ENCODE results near the gene MARCHF9. TPM values are rescaled to one million over a fixed set of nuclear protein-coding genes. Genes with fewer than 3 reads are reported as not detected.

The MARCHF9 gene
- total RNA-seq, 2 experiments from 2014 or later, result 20.9 to 22.5 TPM

DNA sequence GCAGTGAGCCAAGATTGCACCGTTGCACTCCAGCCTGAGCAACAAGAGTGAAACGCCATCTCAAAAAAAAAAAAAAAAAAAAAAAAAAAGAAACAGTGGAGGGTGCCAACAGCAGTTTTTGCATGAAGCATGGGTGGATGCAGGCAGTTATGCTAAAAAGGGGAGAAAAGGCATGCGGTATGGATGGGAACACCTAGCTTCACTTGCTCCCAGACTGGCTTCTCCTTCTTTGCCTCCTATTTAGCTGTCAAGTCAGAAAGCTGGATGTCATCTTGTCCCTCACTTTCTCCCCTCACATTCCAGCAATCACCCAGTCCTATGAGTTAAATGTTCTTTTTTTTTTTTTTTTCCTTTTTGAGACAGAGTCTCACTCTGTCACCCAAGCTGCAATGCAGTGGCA, 20.1 kb downstream of the MARCHF9 start:
- Mint-ChIP-seq H3K27ac (no peak overlapping the region), H3K4me1 (peaks cover 25% of the 10 kb centered on the region), H3K36me3 (ENCODE audit: low read depth) (peaks cover 25% of the 10 kb centered on the region), H3K27me3 (no peaks in the 10 kb centered on the region), H3K4me3 (no peak overlapping the region), H3K9me3 (ENCODE audit: low read depth) (no peaks in the 10 kb centered on the region)
- intact Hi-C loops (cut with DNase I, micrococcal nuclease), result no loop called here
- ATAC-seq, result no peak
- POLR2A ChIA-PET, result interaction anchor here (0.6 kb wide), 2 partner anchors 9 to 167 kb away, joined by 3 to 4 read pairs; no protein-coding TSS in a partner anchor
- CTCF ChIA-PET, result interaction anchor here (0.5 to 1.5 kb wide), 5 partner anchors 8 to 69 kb away, joined by 3 to 5 read pairs (median 3); partner anchors contain the start of gene CYP27B1
- no peak for DNase-seq

DNA sequence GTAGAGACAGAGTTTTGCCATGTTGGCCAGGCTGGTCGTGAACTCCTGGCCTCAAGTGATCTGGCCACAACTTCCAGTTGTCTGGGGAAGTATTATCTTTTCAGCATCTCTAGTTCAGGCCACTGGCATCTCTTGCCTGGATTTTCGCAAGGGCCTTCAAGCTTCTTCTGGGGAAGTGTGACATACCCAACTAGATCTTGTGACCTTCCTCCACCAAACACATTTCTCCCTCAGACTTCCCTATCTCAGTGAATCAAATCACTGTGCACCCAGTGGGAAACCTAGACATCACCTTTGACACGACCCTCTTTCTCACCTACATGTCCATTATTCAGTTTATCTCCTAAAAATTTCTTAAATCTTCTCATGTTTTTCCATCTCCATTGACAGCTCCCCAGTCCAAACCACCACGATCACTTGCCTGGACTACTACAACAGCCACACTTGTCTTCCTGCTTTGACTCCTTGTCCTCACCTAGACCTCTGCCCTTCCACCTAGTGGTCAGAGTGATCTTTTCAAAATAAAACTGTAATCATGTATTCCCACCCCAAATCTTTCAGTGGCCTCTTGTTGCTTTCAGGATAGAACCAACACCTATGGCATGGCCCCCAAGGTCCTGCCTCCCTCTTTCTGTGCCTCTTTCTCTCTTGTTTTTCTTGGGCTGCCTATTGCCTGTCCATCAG, 20.8 kb downstream of the MARCHF9 start:
- Mint-ChIP-seq H3K27ac (no peak overlapping the region), H3K27me3 (no peaks in the 10 kb centered on the region), H3K36me3 (ENCODE audit: low read depth) (peaks cover 18% of the 10 kb centered on the region), H3K4me1 (peaks cover 26% of the 10 kb centered on the region), H3K9me3 (ENCODE audit: low read depth) (no peaks in the 10 kb centered on the region), H3K4me3 (no peak overlapping the region)
- ATAC-seq (no peak), DNase-seq (no peak)
- intact Hi-C loops (cut with DNase I, micrococcal nuclease), result no loop called here
- ChIA-PET POLR2A (interaction anchor here (0.6 kb wide), 1 partner anchor 10 kb away, joined by 3 read pairs; no protein-coding TSS in a partner anchor), CTCF (interaction anchor here (0.8 to 1.5 kb wide), 5 partner anchors 16 to 22 kb away, joined by 3 to 5 read pairs (median 3); no protein-coding TSS in a partner anchor)

DNA sequence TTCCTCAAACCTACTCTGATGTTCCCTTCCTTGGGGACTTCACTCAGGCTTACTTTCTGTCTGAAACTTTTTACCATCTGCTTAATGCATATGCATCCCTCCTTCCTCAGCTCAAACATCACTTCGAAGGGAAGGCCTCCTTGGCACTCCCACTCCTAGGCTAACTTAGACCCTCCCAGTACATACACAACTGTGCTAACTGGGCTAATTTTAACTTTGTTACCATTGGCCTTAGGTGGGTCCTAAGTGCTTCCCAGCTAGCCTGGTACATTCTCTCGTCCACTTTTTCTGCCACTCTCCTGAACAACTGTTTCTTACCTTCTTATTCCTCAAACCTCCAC, 21.3 kb downstream of the MARCHF9 start:
- Mint-ChIP-seq H3K36me3 (ENCODE audit: low read depth) (peaks cover 16% of the 10 kb centered on the region), H3K27ac (no peak overlapping the region), H3K9me3 (ENCODE audit: low read depth) (no peaks in the 10 kb centered on the region), H3K4me3 (no peak overlapping the region), H3K4me1 (peaks cover 28% of the 10 kb centered on the region), H3K27me3 (no peaks in the 10 kb centered on the region)
- CTCF ChIA-PET, result interaction anchor here (1.2 to 1.5 kb wide), 2 partner anchors 16 to 18 kb away, joined by 3 to 4 read pairs; no protein-coding TSS in a partner anchor
- DNase-seq, result no peak
- intact Hi-C loops (cut with DNase I, micrococcal nuclease), result no loop called here
- no peak for ATAC-seq
- POLR2A ChIA-PET, result no interaction called here

DNA sequence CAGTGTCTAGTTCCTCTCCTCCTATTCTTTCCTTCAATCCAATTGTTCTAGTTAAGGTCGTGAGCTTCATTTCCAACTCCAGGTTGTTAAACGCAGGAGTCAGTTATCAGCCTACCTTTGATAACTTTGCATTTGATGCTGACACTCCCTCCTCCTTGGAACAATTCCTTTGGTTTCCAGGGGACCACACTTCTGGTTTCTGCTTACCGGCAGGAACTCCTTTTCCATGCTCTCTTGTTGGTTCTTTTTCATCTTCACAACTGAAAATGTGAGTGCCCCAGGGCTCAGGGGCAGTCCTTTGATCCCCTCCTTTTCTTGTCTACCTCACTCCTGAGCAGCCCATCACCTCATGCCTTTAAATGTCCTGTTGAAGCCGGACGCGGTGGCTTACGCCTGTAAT, 22.5 kb downstream of the MARCHF9 start:
- Mint-ChIP-seq H3K4me1 (peaks cover 33% of the 10 kb centered on the region), H3K9me3 (ENCODE audit: low read depth) (no peaks in the 10 kb centered on the region), H3K27ac (no peak overlapping the region), H3K27me3 (no peaks in the 10 kb centered on the region), H3K36me3 (ENCODE audit: low read depth) (peaks cover 16% of the 10 kb centered on the region), H3K4me3 (no peak overlapping the region)
- intact Hi-C loops (cut with DNase I, micrococcal nuclease), result no loop called here
- ChIA-PET CTCF (interaction anchor here (0.6 to 2.7 kb wide), 4 partner anchors 11 to 127 kb away, joined by 3 to 15 read pairs (median 3); partner anchors contain the start of gene CYP27B1), POLR2A (interaction anchor here (0.7 kb wide), 1 partner anchor 17 kb away, joined by 7 read pairs; no protein-coding TSS in a partner anchor)
- no peak for DNase-seq
- ATAC-seq, result no peak

DNA sequence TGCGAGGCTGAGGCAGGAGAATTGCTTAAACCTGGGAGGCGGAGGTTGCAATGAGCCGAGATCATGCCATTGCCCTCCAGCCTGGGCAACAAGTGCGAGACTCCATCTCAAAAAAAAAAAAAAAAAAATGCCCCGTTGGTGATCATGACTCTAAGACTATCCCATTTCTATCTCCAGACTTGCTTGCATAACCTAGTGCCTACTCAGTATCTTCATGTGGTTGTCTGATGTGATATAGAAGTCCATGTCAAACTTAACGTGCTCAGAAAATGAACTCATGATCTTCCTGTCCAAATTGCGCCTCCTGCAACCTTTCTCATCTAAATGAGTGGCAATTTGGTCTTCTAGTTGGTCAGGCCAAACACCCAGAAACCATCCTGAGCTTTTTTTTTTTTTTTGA, 23.0 kb downstream of the MARCHF9 start:
- intact Hi-C loops (cut with DNase I, micrococcal nuclease), result no loop called here
- Mint-ChIP-seq H3K9me3 (ENCODE audit: low read depth) (no peaks in the 10 kb centered on the region), H3K27ac (no peak overlapping the region), H3K27me3 (no peaks in the 10 kb centered on the region), H3K36me3 (ENCODE audit: low read depth) (peaks cover 18% of the 10 kb centered on the region), H3K4me1 (peaks cover 36% of the 10 kb centered on the region), H3K4me3 (no peak overlapping the region)
- DNase-seq, result no peak
- ATAC-seq, result no peak
- ChIA-PET POLR2A (interaction anchor here (0.7 kb wide), 1 partner anchor 18 kb away, joined by 7 read pairs; no protein-coding TSS in a partner anchor), CTCF (interaction anchor here (2.7 kb wide), 1 partner anchor 21 kb away, joined by 15 read pairs; no protein-coding TSS in a partner anchor)

DNA sequence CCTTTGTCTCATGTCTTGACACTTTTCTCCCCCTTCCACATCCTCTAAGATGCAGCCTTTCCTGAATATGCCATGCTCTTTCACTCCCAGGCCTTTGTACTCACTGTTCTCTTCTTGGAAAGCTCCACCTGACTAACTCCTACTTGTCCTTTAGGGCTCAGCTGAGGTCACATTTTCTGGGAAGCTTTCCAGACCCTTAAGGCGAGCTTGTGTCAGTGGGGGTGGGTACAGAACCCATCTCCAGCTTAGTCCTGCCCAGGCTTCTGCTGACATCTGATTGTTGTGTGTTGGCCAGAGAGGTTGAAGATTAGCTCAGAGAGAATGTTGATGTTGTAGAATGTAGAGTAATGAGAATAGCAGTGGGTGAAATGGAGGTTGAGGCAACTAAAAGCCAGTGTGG, 24.8 kb downstream of the MARCHF9 start:
- ChIA-PET POLR2A (no interaction called here), CTCF (interaction anchor here (0.6 to 2.7 kb wide), 9 partner anchors 14 to 137 kb away, joined by 3 to 15 read pairs (median 4); no protein-coding TSS in a partner anchor)
- intact Hi-C loops (cut with DNase I, micrococcal nuclease), result loop anchor here in 1 of 2 experiments (5.0 kb wide), 1 partner anchor 68 kb away; the partner anchor contains the start of gene CTDSP2
- no peak for DNase-seq
- Mint-ChIP-seq H3K27ac (peak overlapping the region; percentile 17), H3K36me3 (ENCODE audit: low read depth) (peaks cover 22% of the 10 kb centered on the region), H3K4me3 (no peak overlapping the region), H3K27me3 (no peaks in the 10 kb centered on the region), H3K9me3 (ENCODE audit: low read depth) (no peaks in the 10 kb centered on the region), H3K4me1 (peaks cover 37% of the 10 kb centered on the region)
- ATAC-seq, result no peak

DNA sequence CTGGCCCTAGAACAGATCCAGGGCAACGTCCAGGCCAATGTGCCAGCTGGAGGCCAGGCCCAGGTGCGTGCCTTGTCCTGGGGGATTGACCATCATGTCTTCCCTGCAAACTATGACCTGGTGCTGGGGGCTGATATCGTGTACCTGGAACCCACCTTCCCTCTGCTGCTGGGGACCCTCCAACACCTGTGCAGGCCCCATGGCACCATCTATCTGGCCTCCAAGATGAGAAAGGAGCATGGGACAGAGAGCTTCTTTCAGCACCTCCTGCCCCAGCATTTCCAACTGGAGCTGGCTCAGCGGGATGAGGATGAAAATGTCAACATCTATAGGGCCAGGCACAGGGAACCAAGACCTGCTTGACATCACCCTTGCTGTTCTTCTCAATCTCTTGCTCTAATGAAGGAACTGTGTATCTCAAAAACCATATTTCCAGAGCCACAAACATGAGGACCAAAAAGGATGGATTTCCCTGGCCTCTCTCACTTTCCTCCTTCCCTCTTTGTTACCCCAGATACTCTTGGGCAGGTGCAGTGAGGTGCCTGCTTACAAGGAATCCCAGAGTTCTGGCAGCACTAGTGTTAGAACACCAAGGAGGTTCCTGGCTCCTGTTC, 25.5 kb downstream of the MARCHF9 start:
- Mint-ChIP-seq H3K27ac (no peak overlapping the region), H3K4me1 (peaks cover 37% of the 10 kb centered on the region), H3K4me3 (no peak overlapping the region), H3K27me3 (no peaks in the 10 kb centered on the region), H3K36me3 (ENCODE audit: low read depth) (peaks cover 22% of the 10 kb centered on the region), H3K9me3 (ENCODE audit: low read depth) (no peaks in the 10 kb centered on the region)
- intact Hi-C loops (cut with DNase I, micrococcal nuclease), result loop anchor here in 1 of 2 experiments (5.0 kb wide), 1 partner anchor 67 kb away; the partner anchor contains the start of gene CTDSP2
- no peak for ATAC-seq
- ChIA-PET POLR2A (no interaction called here), CTCF (interaction anchor here (1.1 to 1.7 kb wide), 4 partner anchors 21 to 124 kb away, joined by 3 to 4 read pairs (median 4); no protein-coding TSS in a partner anchor)
- no peak for DNase-seq

DNA sequence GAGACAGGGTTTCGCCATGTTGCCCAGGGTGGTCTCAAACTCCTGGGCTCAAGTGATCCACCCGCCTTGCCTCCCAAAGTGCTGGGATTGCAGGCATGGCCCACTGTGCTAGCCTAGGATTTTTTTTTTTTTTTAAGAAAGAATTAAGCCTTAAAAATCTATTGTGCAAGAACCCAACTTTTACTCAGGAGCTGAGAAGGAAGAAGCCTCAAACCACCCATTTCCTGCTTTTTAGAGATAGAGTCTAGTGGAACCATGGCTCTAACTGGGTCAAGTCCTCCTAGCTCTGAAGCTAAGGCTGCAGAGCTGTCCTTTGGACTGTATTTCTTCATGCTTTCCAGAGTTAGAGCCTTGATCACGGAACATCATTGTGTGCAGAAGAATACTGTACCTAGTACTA, 26.3 kb downstream of the MARCHF9 start:
- H3K4me1 Mint-ChIP-seq, result peaks cover 35% of the 10 kb centered on the region
- no peaks in the 10 kb centered on the region for H3K27me3 Mint-ChIP-seq
- intact Hi-C loops (cut with DNase I, micrococcal nuclease), result loop anchor here in 1 of 2 experiments (5.0 kb wide), 1 partner anchor 66 kb away; the partner anchor contains the start of gene CTDSP2
- ChIA-PET POLR2A (no interaction called here), CTCF (interaction anchor here (0.7 to 3.8 kb wide), 16 partner anchors 9 to 606 kb away, joined by 3 to 24 read pairs (median 4); partner anchors contain the start of genes EEF1AKMT3, METTL1 and TSPAN31)
- H3K4me3 Mint-ChIP-seq, result no peak overlapping the region
- H3K27ac Mint-ChIP-seq, result peak overlapping the region; percentile 98
- no peak for ATAC-seq
- no peaks in the 10 kb centered on the region for H3K9me3 Mint-ChIP-seq (ENCODE audit: low read depth)
- H3K36me3 Mint-ChIP-seq (ENCODE audit: low read depth), result peaks cover 16% of the 10 kb centered on the region
- DNase-seq, result no peak

DNA sequence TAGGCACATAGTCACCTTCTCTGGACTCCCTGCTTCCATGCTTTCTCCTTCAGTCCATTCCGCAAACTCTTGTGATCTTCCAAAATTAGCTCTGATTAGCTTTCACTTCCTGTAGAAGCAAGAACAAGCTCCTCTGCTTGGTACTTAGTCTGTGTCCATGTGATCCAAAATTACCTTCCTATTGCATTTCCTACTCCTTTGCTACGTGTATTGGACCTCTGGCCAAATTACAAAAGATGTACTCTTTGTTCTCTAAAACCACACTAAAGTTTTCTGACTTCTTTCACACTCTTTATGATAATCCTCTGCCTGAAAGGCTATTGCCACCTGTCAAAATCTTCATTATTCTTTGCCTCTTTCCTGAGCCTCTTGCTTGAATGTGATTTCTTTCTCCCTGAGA, 26.9 kb downstream of the MARCHF9 start:
- Mint-ChIP-seq H3K27ac (peak overlapping the region; percentile 98), H3K9me3 (ENCODE audit: low read depth) (no peaks in the 10 kb centered on the region), H3K27me3 (no peaks in the 10 kb centered on the region), H3K36me3 (ENCODE audit: low read depth) (peaks cover 15% of the 10 kb centered on the region), H3K4me3 (peak overlapping the region; percentile 98), H3K4me1 (peaks cover 35% of the 10 kb centered on the region)
- ChIA-PET POLR2A (interaction anchor here (1.1 kb wide), 1 partner anchor 160 kb away, joined by 3 read pairs; the partner anchor contains the start of gene ATP23), CTCF (interaction anchor here (0.7 to 3.8 kb wide), 13 partner anchors 9 to 606 kb away, joined by 3 to 24 read pairs (median 4); partner anchors contain the start of genes EEF1AKMT3, METTL1 and TSPAN31)
- DNase-seq (no peak), ATAC-seq (no peak)
- intact Hi-C loops (cut with DNase I, micrococcal nuclease), result loop anchor here (1.0 to 5.0 kb wide), 6 partner anchors 10 to 159 kb away; partner anchors contain the start of genes CTDSP2 (in 2 of the 2), EEF1AKMT3 (in 2 of the 2), METTL1 (in 2 of the 2) and ATP23 (in 1 of the 2)

DNA sequence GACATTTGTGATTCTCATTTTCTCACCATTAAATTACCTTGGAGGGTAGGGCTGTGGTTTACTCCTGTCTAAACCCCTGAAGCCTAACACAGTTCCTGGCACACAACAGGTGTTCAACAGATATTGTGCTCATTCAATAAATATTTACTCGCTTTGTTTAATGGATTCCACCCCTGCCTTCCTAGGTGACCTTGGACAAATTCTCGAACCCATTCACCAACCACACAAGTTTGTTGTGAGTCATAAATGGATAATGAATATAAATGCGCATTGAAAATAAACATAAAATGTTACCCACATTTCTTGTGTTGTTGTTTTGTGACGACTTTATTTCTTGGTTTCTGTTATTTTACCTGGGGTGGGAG, 27.3 kb downstream of the MARCHF9 start:
- peak overlapping the region; percentile 98 for H3K27ac Mint-ChIP-seq
- ChIA-PET POLR2A (interaction anchor here (1.1 kb wide), 1 partner anchor 159 kb away, joined by 3 read pairs; the partner anchor contains the start of gene ATP23), CTCF (interaction anchor here (0.9 to 3.8 kb wide), 17 partner anchors 10 to 607 kb away, joined by 3 to 24 read pairs (median 4); partner anchors contain the start of genes EEF1AKMT3, METTL1 and TSPAN31)
- ATAC-seq (peak; percentile 2), DNase-seq (no peak)
- H3K4me3 Mint-ChIP-seq, result peak overlapping the region; percentile 98
- peaks cover 16% of the 10 kb centered on the region for H3K36me3 Mint-ChIP-seq (ENCODE audit: low read depth)
- intact Hi-C loops (cut with DNase I, micrococcal nuclease), result loop anchor here (1.0 to 5.0 kb wide), 6 partner anchors 10 to 159 kb away; partner anchors contain the start of genes CTDSP2 (in 2 of the 2), EEF1AKMT3 (in 2 of the 2), METTL1 (in 2 of the 2) and ATP23 (in 1 of the 2)
- H3K4me1 Mint-ChIP-seq, result peaks cover 35% of the 10 kb centered on the region
- no peaks in the 10 kb centered on the region for H3K27me3 Mint-ChIP-seq
- no peaks in the 10 kb centered on the region for H3K9me3 Mint-ChIP-seq (ENCODE audit: low read depth)

All from activated CD4-positive, alpha-beta T cell treated with anti-CD3 and anti-CD28 coated beads for 36 hours (primary cell).